Measurements from ENCODE around the gene ICAM1. TPM values are rescaled to one million over a fixed set of nuclear protein-coding genes. Genes with fewer than 3 reads are reported as not detected.

The ICAM1 gene
- total RNA-seq, 2 donors from 2014 or later, result 8.9 to 25.1 TPM

DNA sequence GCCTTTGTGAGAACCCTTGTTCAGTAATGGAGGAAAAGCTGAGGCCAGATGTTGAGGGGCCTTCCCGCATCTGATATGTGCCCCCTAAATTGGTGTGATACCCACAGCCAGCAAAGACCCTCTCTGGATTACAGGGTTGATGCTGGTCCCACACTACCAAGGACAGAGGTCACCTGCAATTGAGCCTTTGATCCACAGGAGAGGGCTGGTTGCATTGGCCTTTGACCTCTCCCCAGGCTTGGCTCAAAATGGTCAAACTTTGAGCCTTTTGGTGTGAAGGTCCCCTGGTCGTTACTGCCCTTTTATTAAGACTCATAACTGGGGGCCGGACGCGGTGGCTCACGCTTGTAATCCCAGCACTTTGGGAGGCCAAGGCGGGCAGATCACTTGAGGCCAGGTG is 27.3 kb upstream of the ICAM1 start:
- Histone ChIP-seq H3K9me3 (no peaks in the 10 kb centered on the region), H3K4me3 (no peak overlapping the region), H3K27me3 (replicated peaks; ENCODE audit: insufficient read depth) (no peaks in the 10 kb centered on the region), H3K4me1 (replicated peaks) (no peaks in the 10 kb centered on the region), H3K27ac (no peak overlapping the region), H3K36me3 (no peaks in the 10 kb centered on the region)
- intact Hi-C loops (cut with DNase I), result no loop called here
- TF ChIP-seq POLR2A (IDR thresholded peaks at IDR 0.05), result no peak
- TF ChIP-seq, protein P1, sequence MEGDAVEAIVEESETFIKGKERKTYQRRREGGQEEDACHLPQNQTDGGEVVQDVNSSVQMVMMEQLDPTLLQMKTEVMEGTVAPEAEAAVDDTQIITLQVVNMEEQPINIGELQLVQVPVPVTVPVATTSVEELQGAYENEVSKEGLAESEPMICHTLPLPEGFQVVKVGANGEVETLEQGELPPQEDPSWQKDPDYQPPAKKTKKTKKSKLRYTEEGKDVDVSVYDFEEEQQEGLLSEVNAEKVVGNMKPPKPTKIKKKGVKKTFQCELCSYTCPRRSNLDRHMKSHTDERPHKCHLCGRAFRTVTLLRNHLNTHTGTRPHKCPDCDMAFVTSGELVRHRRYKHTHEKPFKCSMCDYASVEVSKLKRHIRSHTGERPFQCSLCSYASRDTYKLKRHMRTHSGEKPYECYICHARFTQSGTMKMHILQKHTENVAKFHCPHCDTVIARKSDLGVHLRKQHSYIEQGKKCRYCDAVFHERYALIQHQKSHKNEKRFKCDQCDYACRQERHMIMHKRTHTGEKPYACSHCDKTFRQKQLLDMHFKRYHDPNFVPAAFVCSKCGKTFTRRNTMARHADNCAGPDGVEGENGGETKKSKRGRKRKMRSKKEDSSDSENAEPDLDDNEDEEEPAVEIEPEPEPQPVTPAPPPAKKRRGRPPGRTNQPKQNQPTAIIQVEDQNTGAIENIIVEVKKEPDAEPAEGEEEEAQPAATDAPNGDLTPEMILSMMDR (IDR thresholded peaks at IDR 0.05), result no peak
- no peak for TF ChIP-seq POLR2AphosphoS5 (IDR thresholded peaks at IDR 0.05)
- WGBS, result 98% methylated on average over 7 of the region's 7 CpGs
- DNase-seq (ENCODE audit: low spot score), result no peak

DNA sequence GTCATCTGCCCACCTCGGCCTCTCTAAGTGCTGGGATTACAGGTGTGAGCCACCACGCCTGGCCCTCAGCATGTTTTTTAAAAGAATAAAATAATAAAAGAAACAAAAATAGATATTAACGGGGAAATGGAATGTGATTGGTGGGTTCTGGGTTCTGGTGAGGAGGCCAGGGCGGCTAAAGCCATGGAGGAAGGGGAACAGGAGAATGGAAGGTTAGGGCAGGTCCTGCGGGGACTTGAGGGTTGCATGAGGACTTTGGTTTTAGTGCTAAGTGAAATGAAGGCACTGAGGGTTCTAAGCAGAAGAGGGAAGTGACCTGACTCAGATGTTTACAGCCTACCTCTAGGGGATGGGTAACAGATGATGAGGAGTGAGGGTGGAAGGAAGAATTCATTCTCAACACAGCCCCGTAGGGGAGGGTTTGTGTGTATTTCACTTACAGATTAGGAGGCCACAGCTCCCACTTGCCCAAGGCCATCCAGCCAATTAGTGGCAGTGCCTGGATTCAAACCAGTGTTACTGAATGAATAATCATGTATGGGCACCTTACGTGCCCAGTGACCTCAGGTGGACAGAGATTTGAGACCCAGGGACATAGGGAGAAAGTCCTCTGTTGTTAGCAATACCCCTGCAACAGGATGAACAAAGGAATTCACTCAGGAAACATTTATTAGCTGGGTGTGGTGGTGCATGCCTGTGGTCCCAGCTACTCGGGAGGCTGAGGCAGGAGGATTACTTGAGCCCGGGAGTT is 25.6 kb upstream of the ICAM1 start:
- Histone ChIP-seq H3K27me3 (replicated peaks; ENCODE audit: insufficient read depth) (no peaks in the 10 kb centered on the region), H3K4me3 (no peak overlapping the region), H3K36me3 (no peaks in the 10 kb centered on the region), H3K4me1 (replicated peaks) (no peaks in the 10 kb centered on the region), H3K9me3 (no peaks in the 10 kb centered on the region), H3K27ac (no peak overlapping the region)
- intact Hi-C loops (cut with DNase I), result no loop called here
- WGBS, result 75% methylated on average over 9 of the region's 9 CpGs
- DNase-seq (ENCODE audit: low spot score), result no peak
- TF ChIP-seq POLR2A (IDR thresholded peaks at IDR 0.05) (no peak), POLR2AphosphoS5 (IDR thresholded peaks at IDR 0.05) (no peak)
- TF ChIP-seq, protein P1 (IDR thresholded peaks at IDR 0.05), result no peak

DNA sequence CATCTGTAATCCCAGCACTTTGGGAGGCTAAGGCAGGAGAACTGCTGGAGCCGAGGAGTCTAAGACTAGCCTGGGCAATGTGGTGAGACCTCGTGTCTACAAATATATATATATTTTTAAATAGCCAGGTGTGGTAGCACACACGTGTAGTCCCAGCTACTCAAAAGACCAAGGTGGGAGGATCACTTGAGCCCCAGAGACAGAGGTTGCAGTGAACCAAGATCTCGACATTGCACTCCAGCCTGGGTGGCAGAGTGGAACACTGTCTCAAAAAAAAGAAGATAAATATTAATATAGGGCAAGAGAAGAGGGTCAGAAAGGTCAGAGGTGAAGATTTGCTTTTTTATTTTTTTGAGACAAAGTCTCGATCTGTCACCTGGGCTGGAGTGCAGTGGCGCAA is 24.4 kb upstream of the ICAM1 start:
- Histone ChIP-seq H3K27me3 (replicated peaks; ENCODE audit: insufficient read depth) (no peaks in the 10 kb centered on the region), H3K4me3 (no peak overlapping the region), H3K4me1 (replicated peaks) (no peaks in the 10 kb centered on the region), H3K9me3 (no peaks in the 10 kb centered on the region), H3K36me3 (no peaks in the 10 kb centered on the region), H3K27ac (no peak overlapping the region)
- intact Hi-C loops (cut with DNase I), result no loop called here
- 78% methylated on average over 6 of the region's 6 CpGs for WGBS
- TF ChIP-seq POLR2AphosphoS5 (IDR thresholded peaks at IDR 0.05), result no peak
- DNase-seq (ENCODE audit: low spot score), result no peak

DNA sequence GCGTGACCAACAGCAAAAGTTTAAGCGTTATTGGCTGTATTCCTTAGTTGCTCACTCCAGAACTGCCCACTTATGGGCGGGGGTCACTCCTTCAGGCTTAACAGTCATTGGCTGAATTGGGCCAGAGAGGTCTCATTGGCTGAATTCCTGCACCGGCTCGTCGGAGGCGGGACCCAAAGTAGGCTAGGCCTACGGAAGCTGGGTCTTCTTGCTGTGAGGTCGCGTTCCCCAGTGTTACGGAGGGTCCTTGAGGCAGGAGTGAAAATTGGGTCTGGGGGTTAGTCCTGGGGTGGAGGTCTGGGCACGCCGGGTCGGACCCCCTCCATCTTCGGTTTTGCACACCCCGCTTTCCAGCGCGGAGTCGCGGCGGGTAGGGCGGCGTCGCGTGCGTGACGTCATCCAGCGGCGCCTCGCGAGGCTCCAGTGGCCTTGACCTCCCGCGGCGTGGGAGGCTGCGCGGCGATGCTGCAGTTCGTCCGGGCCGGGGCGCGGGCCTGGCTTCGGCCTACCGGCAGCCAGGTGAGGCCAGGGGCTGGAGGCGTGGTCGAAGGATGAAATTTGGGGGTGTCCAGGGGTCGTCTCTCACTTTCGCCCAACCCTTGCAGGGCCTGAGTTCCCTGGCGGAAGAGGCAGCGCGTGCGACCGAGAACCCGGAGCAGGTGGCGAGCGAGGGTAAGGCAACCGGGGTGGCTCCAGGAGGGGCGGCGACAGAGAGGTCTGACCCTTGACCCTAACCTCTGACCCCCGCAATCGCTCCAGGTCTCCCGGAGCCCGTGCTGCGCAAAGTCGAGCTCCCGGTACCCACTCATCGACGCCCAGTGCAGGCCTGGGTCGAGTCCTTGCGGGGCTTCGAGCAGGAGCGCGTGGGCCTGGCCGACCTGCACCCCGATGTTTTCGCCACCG is 18.9 kb upstream of the ICAM1 start, which contains the start of gene MRPL4:
TSS of gene MRPL4 (plus strand) at position 423 of the 903 bp plus-strand sequence. CDS start at position 463, 40 bp downstream.
- Histone ChIP-seq H3K9me3 (no peaks in the 10 kb centered on the region), H3K4me3 (peak within 1 kb of the TSS; percentile 85 to 93), H3K36me3 (peaks cover 0 to 15% of the 10 kb centered on the region in 2 donors), H3K4me1 (replicated peaks) (peaks cover 4% of the 10 kb centered on the region), H3K27me3 (replicated peaks; ENCODE audit: insufficient read depth) (no peaks in the 10 kb centered on the region), H3K27ac (peak within 1 kb of the TSS; percentile 70 to 73)
- peak; percentile 97 for DNase-seq (ENCODE audit: low spot score)
- peak; percentile 81 for TF ChIP-seq POLR2AphosphoS5 (IDR thresholded peaks at IDR 0.05)
- peak; percentile 26 for TF ChIP-seq POLR2A (IDR thresholded peaks at IDR 0.05)
- TF ChIP-seq, protein P1 (IDR thresholded peaks at IDR 0.05), result peak in 2 of 4 experiments; percentile 15 to 32
- WGBS, result 1% methylated on average over 38 of the region's 77 CpGs
- intact Hi-C loops (cut with DNase I), result loop anchor here (2.0 to 10.0 kb wide), 2 partner anchors 57 to 317 kb away; partner anchors contain the start of genes DNMT1 and OLFM2

DNA sequence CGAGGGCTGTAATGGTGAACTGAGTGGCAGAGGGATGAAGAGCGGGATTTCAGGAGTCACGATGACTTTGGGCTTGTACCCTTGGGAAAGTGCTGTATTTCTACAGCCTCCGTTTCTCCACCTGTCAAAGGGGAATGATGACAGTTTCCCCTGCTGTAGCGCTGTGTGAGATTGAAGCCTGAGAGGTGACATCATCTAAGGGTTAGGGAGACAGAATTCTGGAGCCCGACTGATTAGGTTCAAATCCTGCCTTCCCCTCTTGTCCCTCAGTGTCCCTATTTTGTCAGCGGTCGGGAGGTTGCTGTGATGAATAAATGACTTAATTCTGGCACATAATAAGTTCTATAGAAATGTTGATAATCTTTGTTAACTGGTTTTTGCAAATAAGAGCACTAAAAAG is 18.2 kb upstream of the ICAM1 start:
- H3K4me1 ChIP-seq (replicated peaks), result peaks cover 4% of the 10 kb centered on the region
- H3K9me3 ChIP-seq, result no peaks in the 10 kb centered on the region
- H3K27ac ChIP-seq, result peak overlapping the region in 1 of 2 donors; percentile 70
- no peaks in the 10 kb centered on the region for H3K27me3 ChIP-seq (replicated peaks; ENCODE audit: insufficient read depth)
- intact Hi-C loops (cut with DNase I), result loop anchor here (10.0 kb wide), 1 partner anchor 318 kb away; the partner anchor contains the start of gene OLFM2
- H3K4me3 ChIP-seq, result peak overlapping the region; percentile 85 to 93
- no peak for DNase-seq (ENCODE audit: low spot score)
- WGBS, result 23% methylated on average over 8 of the region's 8 CpGs
- no peak for TF ChIP-seq POLR2A (IDR thresholded peaks at IDR 0.05)
- TF ChIP-seq, protein P1 (IDR thresholded peaks at IDR 0.05), result no peak
- peaks cover 0 to 15% of the 10 kb centered on the region in 2 donors for H3K36me3 ChIP-seq

Measured in prostate gland (tissue), 2 donors.